GM18909 (cell line): ENCODE data around the gene TYMP.

Experiments
- ATAC-seq: cut with Tn5 transposase; IDR thresholded peaks from one replicate; pipeline ENCODE4 v1.9.1; 2021; ENCODE audit warnings: mild to moderate bottlenecking; ENCODE audit not compliant: unreplicated experiment, poor library complexity

TYMP gene

DNA sequence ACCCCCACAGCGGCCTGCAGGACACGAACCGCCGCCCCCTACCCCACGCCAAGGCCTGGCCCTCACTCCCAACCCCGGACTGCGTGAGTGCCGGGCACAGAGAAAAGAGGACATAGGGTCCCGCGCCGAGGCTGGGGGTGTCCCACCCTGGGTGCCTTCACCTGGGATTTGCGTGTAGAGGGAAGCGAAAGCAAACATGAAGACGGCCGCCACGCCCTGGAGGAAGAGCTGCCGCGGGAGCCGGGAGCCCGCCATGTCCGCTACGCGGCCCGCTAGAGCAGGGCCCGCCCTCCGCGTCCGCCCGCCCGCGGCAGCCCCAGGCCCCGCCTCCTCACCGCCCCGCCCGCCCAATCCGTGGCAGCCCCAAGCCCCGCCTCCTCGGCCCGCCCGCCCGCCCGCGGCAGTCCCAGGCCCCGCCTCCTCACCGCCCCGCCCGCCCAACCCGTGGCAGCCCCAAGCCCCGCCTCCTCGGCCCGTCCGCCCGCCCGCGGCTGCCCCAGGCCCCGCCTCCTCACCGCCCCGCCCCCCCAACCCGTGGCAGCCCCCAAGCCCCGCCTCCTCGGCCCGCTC is 22.3 kb downstream of the TYMP start, which contains the start of gene LMF2:
TSS of gene LMF2 (minus strand) at position 282 of the 570 bp plus-strand sequence. CDS start at position 255, 27 bp downstream.
- peak; percentile 57 for ATAC-seq

DNA sequence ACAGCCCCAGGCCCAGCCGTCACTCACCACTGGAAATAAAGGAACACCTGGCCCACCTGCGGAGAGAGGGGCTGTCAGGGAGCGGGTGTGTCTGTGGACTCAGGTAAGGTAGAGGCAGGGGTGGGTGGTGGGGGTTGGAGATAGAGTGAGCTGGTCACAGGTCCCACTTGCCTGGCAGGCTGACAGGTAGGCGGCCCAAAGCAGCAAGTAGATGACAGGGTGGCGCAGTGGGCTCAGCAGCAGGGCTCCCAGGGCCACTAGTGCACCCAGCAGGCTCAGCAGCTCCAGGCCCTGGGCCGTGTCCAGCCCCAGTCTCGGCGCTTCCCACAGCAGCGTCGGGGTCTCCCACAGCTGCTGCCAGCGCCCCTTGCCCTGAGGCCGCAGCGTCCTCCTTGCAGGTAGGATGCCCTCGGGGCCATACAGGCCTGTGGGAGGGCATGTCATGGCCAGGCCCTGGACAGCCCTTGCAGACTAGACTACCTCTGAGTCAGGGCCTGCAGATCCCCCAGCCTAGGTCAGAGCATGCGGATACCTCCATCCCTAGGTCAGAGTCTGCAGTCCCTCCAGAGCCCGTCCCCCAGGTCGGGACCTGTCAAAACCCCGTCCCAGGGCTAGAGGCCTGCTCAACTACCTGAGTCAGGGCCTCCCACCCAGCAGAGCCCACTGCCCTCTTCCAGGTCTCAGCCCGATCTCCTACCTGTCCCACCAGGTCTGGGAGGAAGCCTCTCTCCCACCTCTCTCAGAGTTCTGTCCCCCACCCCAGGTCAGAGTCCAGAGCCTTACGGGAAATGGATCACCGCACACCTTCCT is 23.0 kb downstream of the TYMP start:
- ATAC-seq, result no peak

DNA sequence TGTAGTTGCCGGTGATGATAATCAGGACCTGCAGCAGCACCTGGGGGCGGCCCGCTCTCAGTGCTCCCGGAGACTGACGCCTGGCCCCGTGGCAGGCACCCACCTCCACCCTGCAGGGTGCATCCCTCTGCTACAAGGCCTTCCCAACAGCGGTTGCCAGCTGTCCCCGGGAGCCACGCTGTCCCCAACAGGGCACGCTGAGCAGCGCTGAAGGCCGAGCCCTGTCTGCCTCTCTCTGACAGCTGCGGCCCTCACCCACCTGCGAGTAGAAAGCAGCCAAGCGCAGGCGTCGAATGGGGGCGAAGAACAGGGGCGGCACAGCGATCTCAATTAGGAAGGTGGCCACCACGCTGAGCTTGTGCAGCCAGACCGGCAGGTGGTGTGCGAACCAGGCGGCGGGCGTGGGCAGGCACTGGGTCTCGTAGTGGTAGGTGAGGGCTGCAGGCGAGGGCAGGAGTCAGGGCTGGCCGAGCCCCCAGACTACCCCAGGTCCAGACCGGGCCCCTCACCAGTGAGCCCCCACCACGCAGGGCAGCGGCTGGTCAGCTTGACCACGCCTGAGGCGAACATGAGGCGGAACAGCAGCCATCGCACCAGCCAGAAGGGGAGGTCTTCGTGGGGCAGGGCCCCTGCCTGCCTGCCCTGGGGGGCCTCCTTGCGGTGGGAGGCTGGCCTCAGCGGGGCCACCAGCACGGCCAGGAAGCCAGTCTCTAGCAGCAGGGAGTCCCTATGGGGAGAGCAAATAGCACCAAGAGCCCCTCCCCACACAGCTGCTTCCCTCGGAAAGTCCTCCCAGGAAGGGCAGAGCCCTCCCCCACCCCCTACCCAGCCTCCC is 23.8 kb downstream of the TYMP start:
- no peak for ATAC-seq

DNA sequence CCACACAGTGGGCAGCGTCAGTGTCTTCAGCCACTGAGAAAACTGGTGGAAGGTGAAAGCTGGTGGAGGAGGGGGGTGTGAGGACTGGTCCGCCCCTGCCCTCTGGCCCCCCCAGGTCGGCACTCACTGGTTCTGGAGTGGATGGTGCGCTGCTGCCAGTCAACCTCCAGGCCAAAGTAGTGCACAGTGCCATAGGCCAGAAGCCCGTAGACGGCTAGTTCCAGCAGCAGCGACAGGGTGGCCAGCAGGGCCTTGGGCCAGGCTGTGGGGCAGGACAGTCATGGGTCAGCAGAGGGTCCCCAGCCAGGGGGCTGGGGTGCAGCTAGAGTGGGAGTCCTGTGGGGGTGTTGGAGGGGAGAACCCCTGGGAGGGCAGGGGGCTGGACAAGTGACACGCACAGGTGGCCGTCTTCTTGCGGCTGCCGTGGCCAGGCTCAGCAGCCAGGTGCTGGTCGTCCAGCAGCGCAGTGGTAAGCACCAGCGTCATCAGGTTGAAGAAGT is 24.5 kb downstream of the TYMP start:
- no peak for ATAC-seq

DNA sequence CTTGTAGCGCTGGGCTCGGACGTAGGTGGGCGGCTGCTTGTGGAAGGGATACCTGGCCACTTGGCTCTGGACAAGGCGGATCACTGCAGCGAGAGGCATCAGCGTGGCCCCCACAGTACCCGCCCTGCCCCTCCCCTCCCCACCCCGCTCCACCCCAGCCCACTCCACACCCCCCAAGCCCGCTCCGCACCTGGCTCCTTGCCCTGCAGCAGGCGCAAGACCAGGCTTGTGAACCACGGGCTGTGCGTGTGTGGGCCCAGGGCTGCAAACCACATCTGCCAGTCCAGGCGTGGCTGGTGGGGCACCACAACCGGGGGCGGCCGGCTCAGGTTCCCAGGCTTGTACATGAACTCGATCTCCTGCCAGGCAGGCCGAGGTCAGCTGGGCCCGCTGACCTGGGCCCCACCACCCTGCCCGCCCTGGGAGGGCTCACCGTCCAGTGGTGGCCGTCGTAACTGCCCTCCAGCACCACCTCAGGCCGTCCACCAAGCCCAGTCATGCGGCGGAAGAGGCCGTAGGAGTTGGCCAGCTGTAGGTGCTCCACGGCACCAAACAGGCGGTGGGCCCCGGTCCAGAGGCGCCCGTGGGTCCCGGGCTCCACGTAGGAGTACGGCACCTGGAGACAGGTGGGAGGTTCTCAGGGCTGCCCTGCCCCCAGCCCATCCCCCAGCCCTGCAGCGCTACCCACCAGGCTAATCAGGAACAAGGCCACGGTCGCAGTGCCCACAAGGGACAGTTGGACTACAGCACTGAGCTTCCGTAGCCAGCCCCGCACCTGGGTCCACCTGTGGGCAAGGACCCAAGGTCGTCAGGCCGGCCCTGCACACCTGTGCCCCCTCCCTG is 25.2 kb downstream of the TYMP start:
- ATAC-seq, result no peak

DNA sequence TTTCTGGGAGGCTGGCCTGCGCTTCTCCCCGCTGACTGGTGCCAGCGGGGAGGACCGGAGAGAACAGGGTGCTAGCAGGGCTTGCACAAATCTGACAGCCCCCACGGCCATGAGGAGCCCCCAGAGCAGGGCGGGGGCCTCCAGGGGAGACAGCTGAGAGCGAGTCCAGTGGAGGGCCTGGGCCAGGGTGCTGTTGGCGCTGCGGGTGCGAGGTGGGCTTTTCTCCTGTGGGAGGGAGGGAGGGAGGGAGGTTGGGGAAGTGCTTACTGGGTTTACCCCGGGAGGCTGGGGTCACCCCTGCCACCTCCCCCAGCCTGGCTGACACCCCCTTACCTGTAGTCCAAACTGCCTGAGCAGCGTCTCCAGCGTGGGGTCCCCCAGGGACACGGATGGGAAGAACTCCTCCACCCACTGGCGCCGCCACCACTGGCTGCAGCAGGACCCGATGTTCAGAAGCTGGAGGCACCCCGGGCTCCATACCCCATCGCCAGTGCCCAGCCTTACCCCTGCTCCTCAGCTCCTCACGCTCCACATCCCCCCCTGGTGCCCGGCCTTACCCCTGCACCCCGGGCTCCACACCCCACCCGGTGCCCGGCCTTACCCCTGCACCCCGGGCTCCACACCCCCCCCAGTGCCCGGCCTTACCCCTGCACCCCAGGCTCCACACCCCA is 26.2 kb downstream of the TYMP start:
- ATAC-seq, result no peak

DNA sequence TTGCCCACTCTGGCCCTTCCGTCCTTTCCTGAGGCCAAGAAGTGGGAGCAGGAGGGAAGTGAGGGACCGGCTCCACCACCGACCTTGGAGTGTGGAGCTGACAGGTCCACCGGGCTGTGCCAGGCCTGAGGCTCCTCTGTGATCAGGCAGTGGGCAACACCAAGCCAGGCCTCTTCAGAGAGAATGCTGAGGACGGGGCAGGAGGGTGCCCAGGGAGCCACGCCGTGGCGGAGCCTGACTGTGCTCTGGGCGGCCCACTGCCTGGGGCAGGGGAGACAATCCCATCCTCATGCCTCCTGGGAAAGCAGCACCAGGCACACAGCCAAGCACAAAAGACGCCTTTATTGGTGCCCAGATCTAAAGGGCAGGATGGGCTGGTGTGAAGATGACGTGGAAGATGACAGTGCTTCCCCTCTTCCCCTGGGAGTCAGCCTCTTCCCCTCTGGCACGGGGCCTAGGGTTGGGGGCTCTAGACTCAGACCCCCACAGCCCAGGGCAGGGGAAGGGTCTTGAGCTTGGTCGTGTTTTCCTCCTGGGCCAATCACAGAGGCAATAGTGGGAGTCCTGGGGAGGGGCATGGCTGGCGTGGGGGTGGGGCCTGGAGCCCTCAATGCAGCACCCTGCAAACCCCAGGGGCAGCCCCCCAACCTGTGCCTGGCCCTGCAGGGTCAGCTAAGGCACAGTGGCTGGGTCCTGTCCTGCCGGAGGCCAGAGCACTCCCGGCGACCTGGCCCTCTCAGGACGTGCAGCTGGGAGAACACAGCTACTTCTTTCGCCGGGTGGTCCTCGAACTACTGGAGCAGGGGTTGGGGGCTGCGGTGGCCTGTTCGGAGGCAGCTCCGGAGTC is 27.0 kb downstream of the TYMP start:
- no peak for ATAC-seq

DNA sequence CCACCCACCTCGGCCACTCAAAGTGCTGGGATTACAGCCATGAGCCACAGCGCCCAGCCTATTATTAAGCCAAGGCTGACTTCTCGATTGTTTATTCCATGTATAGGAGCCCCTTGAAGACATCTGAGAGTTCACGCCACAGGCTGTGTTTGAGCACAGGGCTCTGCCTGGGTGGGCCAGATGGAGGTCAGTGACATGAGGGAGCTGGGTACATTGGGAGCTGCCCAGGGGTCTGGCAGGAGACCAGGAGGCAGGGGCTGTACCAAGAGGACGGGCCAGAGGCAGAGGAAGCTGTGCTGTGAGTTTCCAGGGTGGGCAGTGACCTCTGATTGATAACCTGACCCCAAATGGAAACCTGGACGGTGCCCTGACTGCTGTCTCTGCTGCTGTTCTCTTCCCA is 27.7 kb downstream of the TYMP start:
- ATAC-seq, result no peak

DNA sequence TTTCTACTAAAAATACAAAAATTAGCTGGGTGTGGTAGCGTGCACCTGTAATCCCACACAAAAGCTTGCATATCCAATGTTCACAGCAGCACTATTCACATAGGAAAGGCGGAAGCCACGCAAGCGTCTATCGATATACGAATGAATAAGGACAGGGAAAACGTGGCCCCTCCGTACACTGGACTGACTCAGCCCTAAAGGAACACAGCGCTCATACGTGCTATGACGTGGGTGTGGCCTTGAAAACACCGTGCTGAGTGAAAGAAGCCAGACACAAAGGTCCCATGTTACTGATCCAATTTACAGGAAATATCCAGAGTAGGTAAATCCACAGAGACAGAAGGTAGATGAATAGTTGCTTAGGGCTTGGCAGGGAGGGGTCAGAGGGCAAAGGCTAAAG is 29.4 kb downstream of the TYMP start:
- ATAC-seq, result no peak

DNA sequence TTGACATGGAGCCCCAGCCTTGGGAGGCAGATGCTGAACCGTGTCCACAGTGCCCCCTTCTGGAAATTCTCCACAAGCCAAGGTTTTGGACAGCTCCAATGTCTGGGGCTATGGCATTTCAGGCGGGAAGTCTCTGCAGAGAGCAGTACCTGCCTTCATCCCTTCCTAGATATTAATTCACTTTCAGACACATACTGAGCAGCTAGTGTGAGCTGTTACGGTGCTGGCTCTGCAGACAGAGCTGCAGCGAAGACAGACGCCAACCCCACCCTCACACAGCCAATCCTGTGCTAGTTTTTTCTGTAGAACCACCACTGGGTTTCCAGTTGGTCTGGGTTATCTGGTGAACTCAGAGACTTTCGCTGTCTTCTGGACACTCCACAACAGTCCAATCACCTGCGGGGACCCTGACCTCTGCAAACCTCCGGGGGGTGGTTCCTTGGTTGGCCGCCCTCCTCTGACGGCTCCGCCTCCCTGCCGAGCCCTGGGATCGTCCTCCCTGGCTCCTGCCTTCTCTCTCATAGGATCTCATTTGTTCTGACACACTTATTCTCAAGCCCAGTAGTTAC is 31.4 kb downstream of the TYMP start:
- ATAC-seq, result no peak

DNA sequence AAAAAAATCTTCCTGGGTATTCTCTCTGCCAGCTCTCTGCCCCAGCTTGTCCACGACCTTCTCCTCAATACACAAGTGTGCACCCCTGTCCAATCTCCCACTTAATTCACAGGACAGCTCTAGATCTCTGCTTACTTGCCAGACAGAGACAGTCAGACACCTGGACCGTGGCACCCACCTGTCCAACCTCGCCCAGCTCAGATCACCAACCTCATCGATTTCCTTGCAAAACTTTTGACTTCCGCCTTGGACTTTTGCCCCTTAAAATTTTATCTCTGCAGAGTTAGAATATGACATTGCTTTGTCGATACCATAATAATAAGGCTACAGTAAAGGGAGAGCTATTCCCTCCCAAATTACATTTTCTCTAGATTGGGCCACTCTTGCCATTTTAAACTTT is 32.7 kb downstream of the TYMP start:
- ATAC-seq, result no peak

DNA sequence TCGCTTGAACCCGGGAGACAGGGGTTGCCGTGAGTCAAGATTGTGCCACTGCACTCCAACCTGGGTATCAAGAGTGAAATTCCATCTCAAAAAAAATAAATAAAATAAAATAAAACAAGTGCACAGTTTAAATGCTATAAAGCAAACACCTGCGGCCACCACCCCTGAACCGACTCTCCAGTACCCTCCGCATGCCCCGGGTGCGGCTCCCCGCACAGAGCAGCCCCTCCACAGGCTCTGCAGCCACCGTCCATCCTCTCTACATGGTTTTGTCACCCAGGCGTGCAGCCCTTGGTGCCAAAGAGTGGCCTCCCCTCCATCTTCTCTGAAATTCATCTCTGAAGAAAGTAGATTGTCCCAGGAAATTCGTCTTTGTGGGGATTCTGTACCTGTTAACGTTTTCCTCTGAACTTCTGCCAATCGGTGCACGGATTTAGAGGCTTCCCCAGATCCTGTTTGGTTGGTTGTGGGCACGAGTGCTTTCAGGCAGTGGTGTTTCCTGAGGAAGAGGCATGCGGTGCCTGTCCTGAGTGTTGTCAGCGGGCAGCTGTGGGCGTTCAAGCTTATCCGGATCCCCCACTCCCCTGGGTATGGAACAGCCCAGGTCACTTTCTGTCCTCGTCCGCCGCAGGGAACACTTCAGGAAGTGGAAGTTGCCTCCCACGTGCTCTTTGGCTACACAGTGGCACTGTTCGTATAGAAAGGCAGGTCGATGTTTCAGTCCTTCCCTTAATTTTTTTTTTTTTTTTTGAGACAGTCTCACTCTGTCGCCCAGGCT is 39.1 kb downstream of the TYMP start:
- ATAC-seq, result no peak

DNA sequence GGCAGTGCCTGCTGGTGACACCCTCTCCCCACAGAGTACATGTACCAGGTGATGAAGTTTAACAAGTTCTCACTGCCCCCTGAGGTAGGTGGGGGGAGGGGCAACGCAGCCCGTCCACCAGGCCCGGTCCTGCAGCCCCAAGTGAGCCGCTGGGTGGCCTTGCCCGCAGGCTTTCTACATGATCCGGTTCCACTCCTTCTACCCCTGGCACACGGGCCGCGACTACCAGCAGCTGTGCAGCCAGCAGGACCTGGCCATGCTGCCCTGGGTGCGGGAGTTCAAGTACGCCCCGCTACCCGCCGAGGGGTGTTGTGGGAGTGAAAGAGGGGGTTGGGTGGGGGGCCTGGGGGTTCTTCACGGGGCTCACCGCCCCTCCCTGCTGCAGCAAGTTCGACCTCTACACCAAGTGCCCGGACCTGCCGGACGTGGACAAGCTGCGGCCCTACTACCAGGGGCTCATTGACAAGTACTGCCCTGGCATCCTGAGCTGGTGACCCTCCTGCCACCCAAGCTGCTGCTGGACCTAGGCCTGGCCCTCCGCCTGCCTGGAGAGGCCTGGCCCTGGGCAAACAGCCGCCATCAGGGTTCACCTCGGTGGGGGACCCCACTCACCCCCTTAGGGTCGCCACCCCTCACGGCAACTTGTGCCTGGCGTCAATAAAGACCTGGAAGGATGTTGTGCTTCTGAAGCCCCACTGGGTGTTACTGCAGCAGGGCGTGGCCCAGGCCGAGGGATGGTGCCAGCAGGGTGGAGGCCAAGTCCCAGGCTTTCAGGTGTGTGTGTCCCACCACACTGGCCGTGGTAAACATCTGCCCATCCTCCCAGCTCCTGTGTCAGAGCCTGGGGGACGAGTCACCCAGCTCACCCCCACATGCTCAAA is 40.2 kb downstream of the TYMP start:
- ATAC-seq, result no peak

DNA sequence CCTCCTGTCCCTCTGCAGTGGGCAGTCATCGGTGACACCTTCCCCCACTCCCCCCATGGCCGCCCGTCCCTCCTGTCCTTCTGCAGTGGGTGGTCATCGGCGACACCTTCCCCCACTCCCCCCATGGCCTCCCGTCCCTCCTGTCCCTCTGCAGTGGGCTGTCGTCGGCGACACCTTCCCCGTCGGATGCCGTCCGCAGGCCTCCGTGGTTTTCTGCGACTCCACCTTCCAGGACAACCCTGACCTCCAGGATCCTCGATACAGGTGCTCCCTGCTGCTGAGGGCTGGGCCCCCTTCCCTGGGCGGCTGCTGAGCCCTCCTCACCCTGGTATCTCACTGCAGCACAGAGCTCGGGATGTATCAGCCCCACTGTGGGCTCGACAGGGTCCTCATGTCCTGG is 40.9 kb downstream of the TYMP start:
- ATAC-seq, result no peak

DNA sequence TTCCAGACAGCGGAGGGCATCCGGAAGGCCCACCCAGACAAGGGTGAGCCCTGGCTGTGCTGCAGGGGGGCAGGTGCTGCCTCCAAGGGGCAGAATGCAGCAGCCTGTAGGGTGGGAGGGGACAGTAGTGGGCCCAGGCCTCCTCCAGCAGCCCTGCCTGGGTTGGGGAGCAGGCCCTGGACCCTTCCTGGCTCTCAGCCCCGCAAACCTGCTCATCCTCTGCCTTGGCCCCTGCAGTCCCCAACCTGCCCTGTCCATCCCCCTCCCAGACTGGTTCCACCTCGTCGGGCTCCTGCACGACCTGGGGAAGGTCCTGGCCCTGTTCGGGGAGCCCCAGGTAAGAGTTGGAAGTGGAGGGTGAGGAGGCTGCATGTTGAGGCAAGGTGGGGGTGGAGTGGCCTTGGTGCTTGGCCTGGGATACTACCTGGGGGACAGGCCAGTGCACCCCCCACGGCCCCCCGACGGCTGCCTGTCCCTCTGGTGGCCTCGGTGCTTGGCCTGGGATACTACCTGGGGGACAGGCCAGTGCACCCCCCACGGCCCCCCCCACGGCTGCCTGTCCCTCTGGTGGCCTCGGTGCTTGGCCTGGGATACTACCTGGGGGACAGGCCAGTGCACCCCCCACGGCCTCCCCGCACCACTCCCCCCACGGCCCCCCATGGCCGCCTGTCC is 41.7 kb downstream of the TYMP start:
- no peak for ATAC-seq
